GM06990 (cell line): Measurements from ENCODE around the gene CMTR1.

Source experiments
- DNase-seq: peaks from one replicate; pipeline ENCODE4 v3.0.0-alpha.2; 2011; ENCODE audit not compliant: insufficient read length; ENCODE audit errors: extremely low read depth
- H3K27me3 ChIP-seq: replicated peaks from 2 replicates; pipeline ENCODE4 v1.6.0; 2011; ENCODE audit warnings: low read length; ENCODE audit not compliant: control insufficient read depth, insufficient read depth
- H3K36me3 ChIP-seq: 2 replicates; pipeline ENCODE4 v1.5.1; 2011; ENCODE audit warnings: low read length; ENCODE audit not compliant: control insufficient read depth, insufficient read depth
- H3K4me3 ChIP-seq: replicated peaks from 2 replicates; pipeline ENCODE4 v1.5.1; 2011; ENCODE audit warnings: low read depth, mild to moderate bottlenecking, control low read depth, low read length
- CTCF ChIP-seq: IDR thresholded peaks from 2 replicates; pipeline ENCODE4 v1.5.1; 2011; ENCODE audit warnings: low read length, control low read depth, mild to moderate bottlenecking, inconsistent platforms; ENCODE audit not compliant: insufficient read depth, poor library complexity, severe bottlenecking

CMTR1 gene

GRCh38 chr6:37490536-37491170, 57.6 kb downstream of the CMTR1 start:
- no peak for DNase-seq
- no peak for TF ChIP-seq CTCF
- no peaks in the 10 kb centered on the region for H3K27me3 ChIP-seq

GRCh38 chr6:37491171-37491829, 58.3 kb downstream of the CMTR1 start:
- H3K27me3 ChIP-seq, result no peaks in the 10 kb centered on the region
- TF ChIP-seq CTCF, result no peak
- peaks cover 9% of the 10 kb centered on the region for H3K36me3 ChIP-seq
- no peak overlapping the region for H3K4me3 ChIP-seq
- no peak for DNase-seq

More at GRCh38 chr6:37490536-37491170, 57.6 kb downstream of the CMTR1 start:
- Histone ChIP-seq H3K36me3 (peaks cover 13% of the 10 kb centered on the region), H3K4me3 (no peak overlapping the region)

GRCh38 chr6:37491830-37492208, 58.8 kb downstream of the CMTR1 start:
- Histone ChIP-seq H3K27me3 (no peaks in the 10 kb centered on the region), H3K36me3 (peaks cover 7% of the 10 kb centered on the region), H3K4me3 (no peak overlapping the region)
- DNase-seq, result no peak
- TF ChIP-seq CTCF, result no peak

GRCh38 chr6:37492236-37492972, 59.4 kb downstream of the CMTR1 start:
- no peak for DNase-seq
- Histone ChIP-seq H3K4me3 (no peak overlapping the region), H3K27me3 (no peaks in the 10 kb centered on the region), H3K36me3 (peaks cover 7% of the 10 kb centered on the region)
- no peak for TF ChIP-seq CTCF

GRCh38 chr6:37492991-37493660, 60.1 kb downstream of the CMTR1 start:
- H3K4me3 ChIP-seq, result no peak overlapping the region
- peaks cover 6% of the 10 kb centered on the region for H3K36me3 ChIP-seq
- H3K27me3 ChIP-seq, result no peaks in the 10 kb centered on the region
- TF ChIP-seq CTCF, result no peak
- DNase-seq, result no peak
